ENCODE results near the gene REPS1.
"Not testable (repeated sequence)": the region's sequence is repeated elsewhere in the genome, so short reads cannot be mapped to it uniquely, and the experiment has no call there.

Gene REPS1

GRCh38 chr6:138987643-138988468 lies at the start of gene REPS1:
TSS of gene REPS1 (minus strand) at chr6:138988253. CDS start at chr6:138987682, 571 bp downstream.
- peak; percentile 71 for DNase-seq

DNA sequence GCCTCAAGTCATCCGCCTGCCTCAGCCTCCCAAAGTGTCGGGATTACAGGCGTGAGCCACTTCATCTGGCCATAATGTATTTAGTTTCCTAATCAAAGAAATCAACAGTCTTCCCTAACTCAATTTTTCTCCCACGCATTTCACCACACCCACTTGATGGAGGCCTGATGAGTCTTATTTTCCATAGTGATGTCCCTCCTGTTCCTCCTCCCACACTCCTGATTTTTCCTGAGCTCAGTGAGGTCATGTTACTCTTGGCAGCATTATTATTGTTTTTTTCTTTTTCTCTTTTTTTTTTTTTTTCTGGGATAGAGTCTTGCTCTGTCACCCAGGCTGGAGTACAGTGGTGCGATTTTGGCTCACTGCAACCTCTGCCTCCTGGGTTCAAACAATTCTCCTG lies 49.4 kb upstream of the REPS1 start:
- no peak for DNase-seq

GRCh38 chr6:139030228-139030963 lies 42.3 kb upstream of the REPS1 start:
- peak; percentile 27 for DNase-seq

- DNase-seq = no peak
Observed at GRCh38 chr6:139029470-139030227, 41.6 kb upstream of the REPS1 start.

DNA sequence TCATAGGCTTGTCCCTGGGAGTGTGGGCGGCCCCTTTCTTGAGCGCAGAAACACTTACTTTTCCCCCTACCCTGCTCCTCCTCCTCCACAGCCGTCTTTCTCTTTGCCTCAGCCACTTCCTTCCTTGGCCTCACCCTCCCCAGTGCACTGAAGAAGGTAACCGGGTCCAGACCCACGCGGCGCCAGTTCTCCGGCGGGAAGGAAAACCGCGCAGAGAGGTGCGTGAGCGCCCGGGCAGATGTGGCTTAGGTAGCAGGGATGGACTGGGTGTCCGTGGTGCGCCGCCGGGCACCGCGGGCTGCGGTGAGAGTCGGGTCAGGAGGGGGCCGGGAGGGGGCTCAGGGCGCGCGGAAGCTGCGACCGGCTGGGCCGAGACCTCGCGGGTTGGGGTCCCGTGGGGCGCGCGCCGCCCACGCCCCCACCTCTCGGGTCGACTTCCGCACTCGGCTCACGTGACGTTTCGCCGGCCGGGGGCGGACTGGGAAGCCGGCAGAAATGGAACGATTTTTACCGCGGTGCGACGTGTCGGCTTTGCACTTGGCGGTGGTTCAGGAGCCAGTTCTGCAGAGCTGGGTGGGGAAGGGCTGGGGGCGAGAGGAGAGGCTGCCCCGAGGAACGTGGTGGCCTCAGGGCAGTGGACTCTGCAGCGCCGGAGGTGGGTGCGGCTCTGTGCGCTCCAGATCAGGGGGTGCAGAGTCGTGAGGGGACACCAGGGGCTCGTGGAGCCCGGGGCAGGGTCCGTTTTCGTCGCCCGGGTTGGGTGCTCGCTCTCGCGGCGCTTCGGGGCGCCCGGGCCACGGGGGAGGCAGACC lies 40.8 kb upstream of the REPS1 start, which contains the start of gene ABRACL:
Gene ABRACL (plus strand): TSS at position 88 of the 812 bp plus-strand sequence. CDS start 5,416 bp downstream, outside the sequence.
- DNase-seq = peak; percentile 63

DNA sequence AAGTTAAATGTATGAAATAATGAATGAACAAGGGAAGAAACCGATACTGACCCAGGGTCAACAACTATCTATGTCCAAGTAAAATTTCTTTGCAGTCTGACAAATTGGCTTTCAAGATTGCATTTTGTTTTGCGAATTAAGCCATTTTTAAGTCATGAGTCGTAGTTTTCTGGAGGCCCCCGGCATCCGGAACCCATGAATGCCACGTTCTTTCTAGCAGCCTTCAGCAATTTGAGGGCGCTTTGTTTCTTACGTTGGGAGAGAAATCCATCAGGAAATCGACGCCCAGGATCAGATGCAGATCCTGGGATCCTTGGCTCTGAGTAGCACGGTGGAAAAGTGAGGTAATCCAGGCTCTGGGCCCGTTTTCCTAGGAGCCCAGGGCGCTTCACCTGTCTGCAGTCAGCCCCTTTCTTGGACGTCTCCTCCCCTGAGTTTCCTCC lies 40.2 kb upstream of the REPS1 start:
- DNase-seq = no peak

DNA sequence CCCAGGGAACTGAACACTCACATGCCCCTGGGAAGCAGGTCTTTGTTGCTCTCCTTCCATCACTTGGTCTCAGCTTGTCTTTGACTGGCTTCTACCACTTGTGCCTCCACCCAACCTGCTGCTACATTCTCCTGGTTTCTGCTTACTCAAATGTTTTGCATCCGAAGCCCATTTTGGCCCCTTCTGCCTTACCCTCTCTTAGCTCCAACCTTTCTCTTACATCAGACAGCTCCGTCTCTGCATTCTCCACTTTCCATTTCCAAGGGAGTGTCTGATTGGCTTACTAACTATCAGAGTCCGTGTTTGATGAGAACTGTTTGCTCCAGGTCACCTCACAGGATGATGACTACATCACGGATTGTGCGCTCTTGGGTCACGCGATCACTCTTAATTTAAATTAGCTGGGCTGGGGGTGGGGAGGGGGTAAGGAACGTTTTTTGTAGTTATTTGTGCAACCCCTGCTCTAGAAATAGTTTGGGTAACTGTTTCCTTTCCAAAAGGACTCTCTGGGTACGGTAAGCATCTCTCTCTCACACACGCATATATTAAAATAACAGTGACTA lies 39.6 kb upstream of the REPS1 start:
- peak; percentile 17 for DNase-seq

GRCh38 chr6:139025416-139025815 lies 37.4 kb upstream of the REPS1 start:
- not testable (repeated sequence) for DNase-seq

- DNase-seq = no peak
Observed at GRCh38 chr6:139020689-139021088, 32.6 kb upstream of the REPS1 start.

- DNase-seq = no peak
Observed at GRCh38 chr6:139019722-139020121, 31.7 kb upstream of the REPS1 start.

DNA sequence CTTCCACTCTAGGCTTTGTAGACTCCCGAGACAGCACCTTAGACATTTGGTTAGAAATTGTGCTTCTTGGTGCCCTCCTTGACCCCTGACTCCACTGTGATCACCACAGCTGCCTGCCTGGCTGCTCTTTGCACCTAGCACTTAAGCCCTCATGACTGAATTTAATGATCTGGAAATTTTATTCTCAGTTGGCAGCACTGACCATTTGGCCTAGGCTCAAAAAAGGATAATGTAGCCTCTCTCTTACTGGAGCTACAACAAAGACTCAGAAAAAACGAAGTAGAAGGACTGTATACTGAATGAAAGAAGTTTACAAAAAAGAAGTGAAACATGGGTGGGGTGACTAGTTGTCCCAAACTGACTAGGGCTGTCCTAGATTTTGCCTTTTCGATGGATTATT lies 29.2 kb upstream of the REPS1 start:
- no peak for DNase-seq

DNA sequence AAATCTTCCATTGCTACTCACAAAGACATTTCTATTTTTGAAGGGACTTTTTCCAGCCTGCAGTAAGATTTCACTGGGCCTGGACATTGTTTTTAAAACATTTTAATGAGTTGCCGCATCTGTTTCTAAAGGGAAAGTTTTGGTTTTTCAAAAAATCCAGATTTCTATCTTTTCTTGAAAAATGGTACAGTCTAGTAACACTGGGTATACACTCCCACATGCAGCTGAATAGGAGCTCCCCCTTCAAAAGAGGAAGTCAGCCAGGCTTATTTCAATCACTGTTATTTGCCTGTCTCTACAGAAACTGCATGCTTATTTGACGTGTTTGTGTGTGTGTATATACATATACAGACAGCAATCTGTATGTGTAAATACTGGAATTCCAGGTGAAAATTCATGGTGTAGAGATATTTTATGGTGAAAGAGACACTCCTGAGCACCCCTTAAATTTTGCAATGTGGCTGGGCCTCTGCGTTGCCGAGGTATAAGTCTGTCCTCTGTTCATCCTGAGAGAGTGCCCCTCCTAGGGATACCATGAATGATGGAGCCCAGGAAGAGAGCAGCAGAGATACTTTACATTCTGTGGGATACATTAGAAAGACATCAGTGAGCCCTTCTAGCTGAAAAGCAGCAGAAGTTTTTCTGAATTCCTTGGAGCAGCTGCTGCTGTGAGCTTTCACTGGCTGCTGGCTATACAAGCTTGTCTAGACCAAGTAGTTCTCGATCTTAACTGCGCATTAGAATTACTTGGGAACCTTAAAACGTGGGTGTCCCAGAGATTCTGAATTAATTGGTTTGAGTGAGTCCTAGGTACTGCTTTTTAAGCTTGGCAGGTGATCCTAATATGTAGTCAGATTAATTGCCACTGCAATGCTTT lies 28.5 kb upstream of the REPS1 start:
- DNase-seq = peak; percentile 21

GRCh38 chr6:139014945-139015344 lies 26.9 kb upstream of the REPS1 start:
- no peak for DNase-seq

GRCh38 chr6:139013185-139013800 lies 25.2 kb upstream of the REPS1 start:
- DNase-seq = no peak

DNA sequence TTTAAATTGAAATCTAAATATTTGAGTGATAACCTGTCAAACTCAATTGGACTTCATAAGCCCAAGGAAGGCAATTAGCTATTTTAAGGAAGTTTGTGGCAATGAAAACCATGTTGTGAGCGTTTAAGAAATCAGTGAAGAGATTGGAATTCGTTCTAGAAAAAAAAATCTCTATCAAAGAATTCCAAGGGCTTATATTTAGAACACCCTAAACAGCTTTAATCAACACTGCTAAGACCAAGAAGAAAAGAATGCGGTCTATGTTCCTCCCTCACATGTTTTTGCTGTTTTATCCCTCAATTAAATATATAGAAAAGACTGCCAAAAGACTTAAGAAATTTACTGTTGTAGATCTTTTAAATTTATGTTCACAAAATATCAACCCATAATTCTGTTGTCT lies 23.9 kb upstream of the REPS1 start:
- no peak for DNase-seq

DNA sequence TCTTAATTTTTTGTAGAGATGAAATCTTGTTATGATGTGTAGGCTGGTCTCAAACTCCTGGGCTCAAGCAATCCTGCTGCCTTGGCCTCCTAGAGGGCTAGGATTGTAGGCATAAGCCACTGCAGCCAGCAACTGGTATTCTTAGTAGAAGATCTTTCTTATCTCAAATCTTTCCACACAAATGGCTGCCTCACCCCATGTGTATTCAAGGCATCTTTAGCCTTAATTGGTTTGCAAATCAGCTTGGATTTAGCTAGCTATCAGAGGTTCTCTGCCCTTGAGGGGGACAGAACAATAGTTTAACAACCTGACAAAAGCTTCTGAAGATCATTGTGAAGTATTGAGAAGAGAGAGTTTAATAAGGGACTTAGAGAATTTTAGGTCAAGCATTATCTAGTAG lies 22.6 kb upstream of the REPS1 start:
- no peak for DNase-seq

DNA sequence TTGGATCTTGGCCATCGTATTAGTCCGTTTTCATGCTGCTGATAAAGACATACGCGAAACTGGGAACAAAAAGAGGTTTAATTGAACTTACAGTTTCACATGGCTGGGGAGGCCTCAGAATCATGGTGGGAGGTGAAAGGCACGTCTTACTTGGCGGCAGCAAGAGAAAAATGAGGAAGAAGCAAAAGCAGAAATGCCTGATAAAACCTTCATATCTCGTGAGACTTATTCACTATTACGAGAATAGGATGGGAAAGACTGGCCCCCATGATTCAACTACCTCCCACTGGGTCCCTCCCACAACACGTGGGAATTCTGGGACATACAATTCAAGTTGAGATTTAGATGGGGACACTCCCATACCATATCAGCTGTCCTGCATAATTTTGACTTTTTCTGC lies 20.1 kb upstream of the REPS1 start:
- DNase-seq = no peak

DNA sequence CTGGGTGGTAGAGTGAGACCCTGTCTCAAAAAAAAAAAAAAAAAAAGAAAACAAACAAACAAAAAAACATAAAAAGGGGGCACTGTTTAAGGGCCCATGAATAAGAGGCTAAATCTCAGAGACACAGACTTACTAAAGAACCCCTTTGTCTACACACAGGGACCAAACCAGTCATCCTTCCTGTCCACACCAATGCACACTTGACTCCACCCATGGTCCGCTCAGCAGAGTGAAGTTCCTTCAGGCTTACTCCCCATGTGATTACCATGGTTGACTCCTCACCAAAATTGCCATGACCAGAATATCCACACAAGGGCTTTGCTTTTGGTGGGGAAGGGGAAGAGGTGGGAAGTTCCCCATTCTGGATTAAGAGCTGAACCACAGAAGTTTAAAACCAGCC lies 19.4 kb upstream of the REPS1 start:
- DNase-seq = no peak

GRCh38 chr6:139006477-139006876 lies 18.4 kb upstream of the REPS1 start:
- DNase-seq = no peak

- no peak for DNase-seq
Observed at GRCh38 chr6:139003751-139004150, 15.7 kb upstream of the REPS1 start.
